Gastroesophageal sphincter (tissue), 4 donors: ENCODE measurements around the gene ZSWIM1. TPM values are rescaled to one million over a fixed set of nuclear protein-coding genes. Genes with fewer than 3 reads are reported as not detected.
A peak's percentile ranks its signal among the peaks of the same experiment; 100 is the strongest.
"Not testable (repeated sequence)": the region's sequence is repeated elsewhere in the genome, so short reads cannot be mapped to it uniquely, and the experiment has no call there.

Source experiments
- ATAC-seq: fragments of 150-250 bp; one replicate; pipeline ENCODE4 v1.9.1; 2016; ENCODE audit warnings: mild to moderate bottlenecking, moderate library complexity
- H3K27ac ChIP-seq, 4 donors: fragments of 200-600 bp; sonication (generic) in 3 of 4; 1 replicate in 3 of 4; 2 replicates in 1 of 4; pipeline ENCODE4 v1.5.1; 2016 to 2019
- H3K27me3 ChIP-seq: fragments of 200-600 bp; sonication (generic); one replicate; pipeline ENCODE4 v1.5.1; 2019
- H3K36me3 ChIP-seq, 2 donors: fragments of 200-600 bp; sonication (generic); one replicate each; pipeline ENCODE4 v1.5.1; 2019; ENCODE audit warnings: control low read depth in 1 of 2
- H3K4me1 ChIP-seq, 3 donors: fragments of 200-600 bp; sonication (generic); 1 replicate in 2 of 3; 2 replicates in 1 of 3; pipeline ENCODE4 v1.5.1; 2016 to 2019; ENCODE audit warnings: control low read depth in 2 of 3
- H3K4me3 ChIP-seq, 2 donors: fragments of 200-600 bp; sonication (generic); one replicate each; pipeline ENCODE4 v1.5.1; 2019; ENCODE audit warnings: mild to moderate bottlenecking in 1 of 2, moderate library complexity in 1 of 2
- H3K9me3 ChIP-seq, 3 donors: fragments of 200-600 bp; sonication (generic); one replicate each; pipeline ENCODE4 v1.5.1; 2017 to 2019; ENCODE audit warnings: control low read depth in 2 of 3
- EP300 ChIP-seq: sonication (generic); formaldehyde crosslinking; IDR thresholded peaks from one replicate; pipeline ENCODE4 v1.6.1; 2017; ENCODE audit warnings: antibody characterized with exemption, mild to moderate bottlenecking
- POLR2A ChIP-seq, 2 donors: fragments of 450-650 bp; IDR thresholded peaks; one replicate each; pipeline ENCODE4 v1.6.1; 2017; ENCODE audit warnings: antibody characterized with exemption in 2 of 2, mild to moderate bottlenecking in 2 of 2, moderate library complexity in 1 of 2
- POLR2AphosphoS5 ChIP-seq: sonication (generic); formaldehyde crosslinking; IDR thresholded peaks from one replicate; pipeline ENCODE4 v1.6.1; 2017; ENCODE audit warnings: antibody characterized with exemption
- WGBS, 2 donors: methylation state at CpG; one replicate each; pipeline ENCODE4 v1.1.5; 2018; ENCODE audit warnings: low coverage in 1 of 2; 5-methylcytosine and 5-hydroxymethylcytosine counted together
- total RNA-seq, 4 donors: library from RNA; depleted of rRNA; stranded (reverse); fragments of >200 nt; gene quantifications; one replicate each; pipeline ENCODE4 v1.1.0, GENCODE V29; 2016
- TF ChIP-seq, protein P1 (sequence below), 4 experiments: fragments of 200-600 bp in 2 of 4; fragments of 450-650 bp in 2 of 4; sonication (generic) in 1 of 4; IDR thresholded peaks; one replicate each; pipeline ENCODE4 v1.5.1; 2017 to 2019; ENCODE audit warnings: antibody characterized with exemption in 4 of 4, mild to moderate bottlenecking in 2 of 4, moderate library complexity in 2 of 4

The ZSWIM1 gene
- total RNA-seq, 4 donors from 2014 or later: 6.6 to 11.9 (median 9.1) TPM

GRCh38 chr20:45927071-45927878 is 46.2 kb downstream of the ZSWIM1 start:
- Histone ChIP-seq H3K4me1 (peaks cover 0 to 17% (median 15%) of the 10 kb centered on the region in 3 donors), H3K27ac (no peak overlapping the region), H3K36me3 (no peaks in the 10 kb centered on the region), H3K27me3 (no peaks in the 10 kb centered on the region), H3K9me3 (no peaks in the 10 kb centered on the region), H3K4me3 (no peak overlapping the region)
- ATAC-seq: no peak
- TF ChIP-seq EP300: no peak
- TF ChIP-seq POLR2AphosphoS5: no peak
- TF ChIP-seq POLR2A (IDR thresholded peaks at IDR 0.05): no peak
- TF ChIP-seq, protein P1, sequence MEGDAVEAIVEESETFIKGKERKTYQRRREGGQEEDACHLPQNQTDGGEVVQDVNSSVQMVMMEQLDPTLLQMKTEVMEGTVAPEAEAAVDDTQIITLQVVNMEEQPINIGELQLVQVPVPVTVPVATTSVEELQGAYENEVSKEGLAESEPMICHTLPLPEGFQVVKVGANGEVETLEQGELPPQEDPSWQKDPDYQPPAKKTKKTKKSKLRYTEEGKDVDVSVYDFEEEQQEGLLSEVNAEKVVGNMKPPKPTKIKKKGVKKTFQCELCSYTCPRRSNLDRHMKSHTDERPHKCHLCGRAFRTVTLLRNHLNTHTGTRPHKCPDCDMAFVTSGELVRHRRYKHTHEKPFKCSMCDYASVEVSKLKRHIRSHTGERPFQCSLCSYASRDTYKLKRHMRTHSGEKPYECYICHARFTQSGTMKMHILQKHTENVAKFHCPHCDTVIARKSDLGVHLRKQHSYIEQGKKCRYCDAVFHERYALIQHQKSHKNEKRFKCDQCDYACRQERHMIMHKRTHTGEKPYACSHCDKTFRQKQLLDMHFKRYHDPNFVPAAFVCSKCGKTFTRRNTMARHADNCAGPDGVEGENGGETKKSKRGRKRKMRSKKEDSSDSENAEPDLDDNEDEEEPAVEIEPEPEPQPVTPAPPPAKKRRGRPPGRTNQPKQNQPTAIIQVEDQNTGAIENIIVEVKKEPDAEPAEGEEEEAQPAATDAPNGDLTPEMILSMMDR (IDR thresholded peaks at IDR 0.05): no peak
- WGBS, 2 donors: 74 to 88% methylated on average over 7 to 8 of the region's 14 CpGs

DNA sequence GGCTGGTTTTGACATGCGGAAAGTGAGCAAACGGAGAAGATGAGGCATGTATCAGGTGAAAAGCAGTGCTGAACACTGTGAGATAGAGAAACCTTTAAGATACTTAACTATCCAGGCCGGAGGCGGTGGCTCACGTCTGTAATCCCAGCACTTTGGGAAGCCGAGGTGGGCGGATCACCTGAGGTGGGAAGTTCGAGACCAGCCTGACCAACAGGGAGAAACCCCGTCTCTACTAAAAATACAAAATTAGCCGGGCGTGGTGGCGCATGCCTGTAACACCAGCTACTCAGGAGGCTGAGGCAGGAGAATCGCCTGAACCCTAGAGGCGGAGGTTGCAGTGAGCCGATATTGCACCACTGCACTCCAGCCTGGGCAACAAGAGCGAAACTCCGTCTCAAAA is 50.7 kb downstream of the ZSWIM1 start:
- peaks cover 0 to 26% (median 7%) of the 10 kb centered on the region in 3 donors for H3K4me1 ChIP-seq
- H3K9me3 ChIP-seq, H3K4me3 ChIP-seq, H3K27ac ChIP-seq, H3K27me3 ChIP-seq, ATAC-seq, H3K36me3 ChIP-seq: not testable (repeated sequence)
- 86 to 87% methylated on average over 9 to 10 of the region's 17 CpGs for WGBS, 2 donors

- Histone ChIP-seq H3K27me3 (no peaks in the 10 kb centered on the region), H3K27ac (peak overlapping the region; percentile 97 to 100 (median 98)), H3K36me3 (peaks cover 0 to 15% of the 10 kb centered on the region in 2 donors), H3K4me3 (peak overlapping the region; percentile 72 to 87), H3K4me1 (peaks cover 0 to 41% (median 7%) of the 10 kb centered on the region in 3 donors), H3K9me3 (no peaks in the 10 kb centered on the region)
- TF ChIP-seq EP300 (no peak), POLR2AphosphoS5 (no peak)
- TF ChIP-seq, protein P1 (IDR thresholded peaks at IDR 0.05): peak in 3 of 4 experiments; percentile 26 to 43 (median 32)
- no peak for ATAC-seq
- 12 to 69% methylated on average over 5 to 11 of the region's 22 CpGs for WGBS, 2 donors
Measured at GRCh38 chr20:45933266-45934045, 52.4 kb downstream of the ZSWIM1 start.

- Histone ChIP-seq H3K36me3 (peaks cover 0 to 21% of the 10 kb centered on the region in 2 donors), H3K4me3 (peak overlapping the region; percentile 72 to 87), H3K27ac (peak overlapping the region; percentile 97 to 100 (median 98)), H3K4me1 (peaks cover 0 to 44% (median 7%) of the 10 kb centered on the region in 3 donors), H3K9me3 (no peaks in the 10 kb centered on the region), H3K27me3 (no peaks in the 10 kb centered on the region)
- no CpG with 5 or more reads among the region's 34 CpGs for WGBS, 2 donors
- peak; percentile 27 for ATAC-seq
- TF ChIP-seq EP300: no peak
- TF ChIP-seq, protein P1 (IDR thresholded peaks at IDR 0.05): no peak
- no peak for TF ChIP-seq POLR2A (IDR thresholded peaks at IDR 0.05)
- no peak for TF ChIP-seq POLR2AphosphoS5
Measured at GRCh38 chr20:45934046-45934585, 53.1 kb downstream of the ZSWIM1 start.

Other genes with a start within 250 kb of the ZSWIM1 start
- gene WFDC9, start 249.9 kb upstream of the ZSWIM1 start, total RNA-seq: not detected
- gene WFDC11, start 211.0 kb upstream of the ZSWIM1 start, total RNA-seq: not detected
- gene WFDC13, start 179.2 kb upstream of the ZSWIM1 start, total RNA-seq: not detected
- gene WFDC10B, start 176.2 kb upstream of the ZSWIM1 start, total RNA-seq: not detected
- gene SPINT4, start 158.9 kb upstream of the ZSWIM1 start, total RNA-seq: not detected
- gene WFDC3, start 89.3 kb upstream of the ZSWIM1 start, total RNA-seq: 1 to 10 TPM in 1 of 4 donors, not detected in 3; 2.3 TPM
- gene DNTTIP1, start 89.3 kb upstream of the ZSWIM1 start, total RNA-seq: 10 to 100 TPM; 21.8 to 33.3 (median 27.8) TPM
- gene UBE2C, start 68.6 kb upstream of the ZSWIM1 start, total RNA-seq: under 1 TPM in 1 of 4 donors, not detected in 3; 0.72 TPM
- gene TNNC2, start 53.9 kb upstream of the ZSWIM1 start, total RNA-seq: 1 to 10 TPM in 3 of 4 donors, not detected in 1; 1.0 to 6.3 (median 1.3) TPM
- 10 to 100 TPM; 45.9 to 76.3 (median 59.7) TPM for gene SNX21, start 47.4 kb upstream of the ZSWIM1 start, total RNA-seq
- 10 to 100 TPM; 27.2 to 49.8 (median 29.9) TPM for gene ACOT8, start 23.8 kb upstream of the ZSWIM1 start, total RNA-seq
- gene ZSWIM3, start 23.6 kb upstream of the ZSWIM1 start, total RNA-seq: 1 to 10 TPM; 2.8 to 5.0 (median 4.4) TPM
- 1 to 10 TPM in 3 of 4 donors, not detected in 1; 4.2 to 7.9 (median 5.1) TPM for gene SPATA25, start 6.4 kb downstream of the ZSWIM1 start, total RNA-seq
- gene NEURL2, start 10.0 kb downstream of the ZSWIM1 start, total RNA-seq: 10 to 100 TPM in 3 of 4 donors, 1 to 10 TPM in 1; 2.2 to 26.4 (median 17.0) TPM
- 10 to 100 TPM; 36.4 to 73.0 (median 56.6) TPM for gene CTSA, start 10.1 kb downstream of the ZSWIM1 start, total RNA-seq
- 100 to 1,000 TPM in 3 of 4 donors, 10 to 100 TPM in 1; 45.6 to 456 (median 177) TPM for gene PLTP, start 30.9 kb downstream of the ZSWIM1 start, total RNA-seq
- gene PCIF1, start 53.5 kb downstream of the ZSWIM1 start, total RNA-seq: 10 to 100 TPM; 21.5 to 45.3 (median 39.2) TPM
- 10 to 100 TPM in 3 of 4 donors, 1 to 10 TPM in 1; 7.5 to 17.9 (median 16.5) TPM for gene ZNF335, start 91.0 kb downstream of the ZSWIM1 start, total RNA-seq
- 1 to 10 TPM in 2 of 4 donors, under 1 TPM in 1, not detected in 1; 0.15 to 3.9 (median 1.2) TPM for gene MMP9, start 127.7 kb downstream of the ZSWIM1 start, total RNA-seq
- gene SLC12A5, start 148.0 kb downstream of the ZSWIM1 start, total RNA-seq: not detected
- 10 to 100 TPM; 26.3 to 39.8 (median 30.8) TPM for gene NCOA5, start 208.7 kb downstream of the ZSWIM1 start, total RNA-seq
- gene CD40, start 237.1 kb downstream of the ZSWIM1 start, total RNA-seq: 10 to 100 TPM; 13.7 to 16.6 (median 13.9) TPM